ENCODE results near the gene AHCYL2. TPM values are rescaled to one million over a fixed set of nuclear protein-coding genes. Genes with fewer than 3 reads are reported as not detected.
A peak's percentile ranks its signal among the peaks of the same experiment; 100 is the strongest.
"Not testable (repeated sequence)": the region's sequence is repeated elsewhere in the genome, so short reads cannot be mapped to it uniquely, and the experiment has no call there.

Gene AHCYL2
- total RNA-seq, 1 donor from 2014 or later = 15.5 TPM

DNA sequence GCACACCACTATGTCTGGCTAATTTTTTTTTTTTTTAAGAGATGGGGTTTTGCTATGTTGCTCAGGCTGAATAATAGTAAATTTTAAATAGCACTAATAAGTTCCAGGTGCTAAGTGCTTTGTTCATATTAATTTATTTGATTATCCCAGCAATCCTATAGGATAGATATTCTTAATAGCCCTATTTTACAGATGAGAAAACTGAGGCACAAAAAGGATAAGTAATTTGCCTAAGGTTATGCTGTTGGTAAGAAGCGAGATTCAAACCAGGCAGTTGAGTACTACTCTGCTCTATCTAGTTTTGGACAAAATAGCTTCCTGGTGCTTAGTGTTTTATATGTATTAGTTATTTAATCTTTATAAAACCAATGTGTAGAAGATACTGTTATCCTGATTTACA lies 136.9 kb downstream of the AHCYL2 start:
- intact Hi-C loops (cut with micrococcal nuclease) = loop anchor here (10.0 kb wide), 1 partner anchor 653 kb away; no protein-coding TSS in a partner anchor
- Mint-ChIP-seq H3K27ac (no peak overlapping the region), H3K9me3 (no peaks in the 10 kb centered on the region), H3K4me3 (no peak overlapping the region), H3K4me1 (ENCODE audit: low read depth) (peaks cover 10% of the 10 kb centered on the region), H3K27me3 (ENCODE audit: insufficient read depth) (no peaks in the 10 kb centered on the region), H3K36me3 (ENCODE audit: low read depth) (no peaks in the 10 kb centered on the region)
- no peak for DNase-seq (ENCODE audit: low spot score)

DNA sequence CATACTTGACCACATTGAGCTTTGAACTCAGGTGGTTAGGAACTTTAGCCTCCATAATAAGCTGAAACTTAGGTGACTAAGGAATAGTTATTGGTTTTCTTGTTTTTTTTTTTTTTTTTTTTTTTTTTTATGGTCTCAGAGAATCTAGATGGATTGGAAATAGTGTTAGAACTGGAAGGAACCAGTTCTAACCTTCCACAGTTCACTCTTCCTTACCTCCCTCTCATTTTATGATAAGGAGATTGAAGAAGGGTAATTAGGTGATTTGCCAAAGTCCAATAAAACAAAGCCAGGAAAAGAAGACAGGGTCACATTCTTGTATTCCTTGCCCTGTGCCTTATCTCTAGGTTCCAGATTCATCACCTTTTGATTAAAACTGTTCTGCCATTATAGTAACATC lies 137.7 kb downstream of the AHCYL2 start:
- H3K27me3 Mint-ChIP-seq (ENCODE audit: insufficient read depth) = no peaks in the 10 kb centered on the region
- no peaks in the 10 kb centered on the region for H3K36me3 Mint-ChIP-seq (ENCODE audit: low read depth)
- H3K9me3 Mint-ChIP-seq = no peaks in the 10 kb centered on the region
- intact Hi-C loops (cut with micrococcal nuclease) = loop anchor here (10.0 kb wide), 1 partner anchor 652 kb away; no protein-coding TSS in a partner anchor
- no peak overlapping the region for H3K4me3 Mint-ChIP-seq
- no peak overlapping the region for H3K27ac Mint-ChIP-seq
- no peak for DNase-seq (ENCODE audit: low spot score)
- H3K4me1 Mint-ChIP-seq (ENCODE audit: low read depth) = peaks cover 17% of the 10 kb centered on the region

GRCh38 chr7:129367349-129367699 lies 142.5 kb downstream of the AHCYL2 start:
- H3K4me3 Mint-ChIP-seq = peak overlapping the region; percentile 73
- H3K36me3 Mint-ChIP-seq (ENCODE audit: low read depth) = no peaks in the 10 kb centered on the region
- peak overlapping the region; percentile 88 for H3K27ac Mint-ChIP-seq
- no peaks in the 10 kb centered on the region for H3K9me3 Mint-ChIP-seq
- H3K4me1 Mint-ChIP-seq (ENCODE audit: low read depth) = peaks cover 53% of the 10 kb centered on the region
- H3K27me3 Mint-ChIP-seq (ENCODE audit: insufficient read depth) = no peaks in the 10 kb centered on the region
- intact Hi-C loops (cut with micrococcal nuclease) = loop anchor here (1.0 to 10.0 kb wide), 8 partner anchors 23 to 647 kb away; partner anchors contain the start of genes NRF1 and UBE2H
- DNase-seq (ENCODE audit: low spot score) = no peak

- H3K4me3 Mint-ChIP-seq = peak overlapping the region; percentile 73
- H3K9me3 Mint-ChIP-seq = no peaks in the 10 kb centered on the region
- peaks cover 58% of the 10 kb centered on the region for H3K4me1 Mint-ChIP-seq (ENCODE audit: low read depth)
- intact Hi-C loops (cut with micrococcal nuclease) = loop anchor here (1.0 to 10.0 kb wide), 15 partner anchors 8 to 647 kb away; partner anchors contain the start of genes NRF1, STRIP2 and UBE2H
- no peaks in the 10 kb centered on the region for H3K27me3 Mint-ChIP-seq (ENCODE audit: insufficient read depth)
- H3K36me3 Mint-ChIP-seq (ENCODE audit: low read depth) = no peaks in the 10 kb centered on the region
- DNase-seq (ENCODE audit: low spot score) = peak; percentile 68
- peak overlapping the region; percentile 88 for H3K27ac Mint-ChIP-seq
Measured at GRCh38 chr7:129367700-129368388, 143.0 kb downstream of the AHCYL2 start.

- H3K36me3 Mint-ChIP-seq (ENCODE audit: low read depth) = no peaks in the 10 kb centered on the region
- H3K27ac Mint-ChIP-seq = peak overlapping the region; percentile 88
- DNase-seq (ENCODE audit: low spot score) = peak; percentile 29
- H3K4me3 Mint-ChIP-seq = peak overlapping the region; percentile 73
- H3K4me1 Mint-ChIP-seq (ENCODE audit: low read depth) = peaks cover 62% of the 10 kb centered on the region
- intact Hi-C loops (cut with micrococcal nuclease) = loop anchor here (1.0 to 10.0 kb wide), 10 partner anchors 8 to 646 kb away; partner anchors contain the start of genes NRF1, STRIP2 and UBE2H
- H3K9me3 Mint-ChIP-seq = no peaks in the 10 kb centered on the region
- H3K27me3 Mint-ChIP-seq (ENCODE audit: insufficient read depth) = no peaks in the 10 kb centered on the region
Measured at GRCh38 chr7:129368389-129368986, 143.7 kb downstream of the AHCYL2 start.

GRCh38 chr7:129369447-129369846 lies 144.6 kb downstream of the AHCYL2 start:
- peak overlapping the region; percentile 88 for H3K27ac Mint-ChIP-seq

DNA sequence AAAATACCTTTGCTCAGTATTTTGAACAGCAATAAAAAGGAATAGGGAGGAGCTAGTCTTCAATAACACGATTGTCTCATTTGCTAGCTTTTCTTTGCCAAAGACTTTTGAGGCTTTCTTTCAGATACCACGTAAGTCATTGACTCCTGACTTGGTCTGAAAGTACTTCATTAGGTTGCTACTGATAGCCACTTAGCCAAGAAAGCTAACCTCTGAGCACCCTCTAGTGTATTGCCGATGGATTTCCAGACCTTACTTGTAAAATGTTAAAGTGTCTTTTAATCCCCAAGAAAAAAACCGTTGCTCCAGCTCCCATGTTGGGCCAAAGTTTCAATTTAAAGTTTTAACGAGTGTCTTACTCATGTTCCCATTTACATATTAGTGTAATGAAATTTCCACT lies 146.0 kb downstream of the AHCYL2 start:
- Mint-ChIP-seq H3K9me3 (no peaks in the 10 kb centered on the region), H3K27me3 (ENCODE audit: insufficient read depth) (no peaks in the 10 kb centered on the region), H3K4me1 (ENCODE audit: low read depth) (peaks cover 72% of the 10 kb centered on the region), H3K36me3 (ENCODE audit: low read depth) (no peaks in the 10 kb centered on the region), H3K4me3 (peak overlapping the region; percentile 1), H3K27ac (no peak overlapping the region)
- DNase-seq (ENCODE audit: low spot score) = no peak
- intact Hi-C loops (cut with micrococcal nuclease) = no loop called here

More at GRCh38 chr7:129369447-129369846, 144.6 kb downstream of the AHCYL2 start:
- not testable (repeated sequence) for DNase-seq (ENCODE audit: low spot score); H3K27me3 Mint-ChIP-seq (ENCODE audit: insufficient read depth); H3K9me3 Mint-ChIP-seq; H3K36me3 Mint-ChIP-seq (ENCODE audit: low read depth)
- Mint-ChIP-seq H3K4me1 (ENCODE audit: low read depth) (peaks cover 66% of the 10 kb centered on the region), H3K4me3 (peak overlapping the region; percentile 73)
- intact Hi-C loops (cut with micrococcal nuclease) = loop anchor here (2.0 to 10.0 kb wide), 5 partner anchors 13 to 645 kb away; partner anchors contain the start of genes NRF1 and UBE2H

GRCh38 chr7:129371487-129371886 lies 146.7 kb downstream of the AHCYL2 start:
- intact Hi-C loops (cut with micrococcal nuclease) = no loop called here
- DNase-seq (ENCODE audit: low spot score) = no peak
- Mint-ChIP-seq H3K9me3 (no peaks in the 10 kb centered on the region), H3K4me1 (ENCODE audit: low read depth) (peaks cover 74% of the 10 kb centered on the region), H3K4me3 (no peak overlapping the region), H3K36me3 (ENCODE audit: low read depth) (no peaks in the 10 kb centered on the region), H3K27ac (no peak overlapping the region), H3K27me3 (ENCODE audit: insufficient read depth) (no peaks in the 10 kb centered on the region)

- H3K36me3 Mint-ChIP-seq (ENCODE audit: low read depth) = no peaks in the 10 kb centered on the region
- H3K4me1 Mint-ChIP-seq (ENCODE audit: low read depth) = peaks cover 65% of the 10 kb centered on the region
- peak overlapping the region; percentile 48 for H3K27ac Mint-ChIP-seq
- H3K9me3 Mint-ChIP-seq = no peaks in the 10 kb centered on the region
- intact Hi-C loops (cut with micrococcal nuclease) = no loop called here
- H3K4me3 Mint-ChIP-seq = no peak overlapping the region
- DNase-seq (ENCODE audit: low spot score) = no peak
- no peaks in the 10 kb centered on the region for H3K27me3 Mint-ChIP-seq (ENCODE audit: insufficient read depth)
Measured at GRCh38 chr7:129373651-129374428, 149.0 kb downstream of the AHCYL2 start.

GRCh38 chr7:129375141-129375938 lies 150.5 kb downstream of the AHCYL2 start:
- Mint-ChIP-seq H3K36me3 (ENCODE audit: low read depth) (peaks cover 6% of the 10 kb centered on the region), H3K27me3 (ENCODE audit: insufficient read depth) (no peaks in the 10 kb centered on the region), H3K4me3 (no peak overlapping the region), H3K4me1 (ENCODE audit: low read depth) (peaks cover 60% of the 10 kb centered on the region), H3K27ac (no peak overlapping the region), H3K9me3 (no peaks in the 10 kb centered on the region)
- DNase-seq (ENCODE audit: low spot score) = no peak
- intact Hi-C loops (cut with micrococcal nuclease) = no loop called here

GRCh38 chr7:129376076-129376777 lies 151.4 kb downstream of the AHCYL2 start:
- no peaks in the 10 kb centered on the region for H3K27me3 Mint-ChIP-seq (ENCODE audit: insufficient read depth)
- no peak overlapping the region for H3K27ac Mint-ChIP-seq
- peaks cover 7% of the 10 kb centered on the region for H3K36me3 Mint-ChIP-seq (ENCODE audit: low read depth)
- H3K9me3 Mint-ChIP-seq = no peaks in the 10 kb centered on the region
- intact Hi-C loops (cut with micrococcal nuclease) = loop anchor here (1.0 to 2.0 kb wide), 3 partner anchors 8 to 59 kb away; partner anchors contain the start of gene STRIP2
- DNase-seq (ENCODE audit: low spot score) = peak; percentile 43
- H3K4me3 Mint-ChIP-seq = peak overlapping the region; percentile 35
- H3K4me1 Mint-ChIP-seq (ENCODE audit: low read depth) = peaks cover 54% of the 10 kb centered on the region
